ENCODE results near the gene TGFBR2.

Gene TGFBR2

GRCh38 chr3:30680789-30681648, 74.6 kb downstream of the TGFBR2 start:
- TF ChIP-seq GABPA (IDR thresholded peaks at IDR 0.05; ENCODE audit: low read depth) (no peak), POLR2AphosphoS5 (IDR thresholded peaks at IDR 0.05; ENCODE audit: low read depth) (no peak), SPI1 (IDR thresholded peaks at IDR 0.05; ENCODE audit: borderline replicate concordance, low read depth) (no peak), REST (IDR thresholded peaks at IDR 0.05; ENCODE audit: insufficient replicate concordance, low read depth) (no peak), CTCF (IDR thresholded peaks at IDR 0.05; ENCODE audit: insufficient read depth, low read length) (no peak)
- Histone ChIP-seq H3K27ac (replicated peaks) (no peak overlapping the region), H3K4me3 (replicated peaks; ENCODE audit: insufficient read depth, low read length) (no peak overlapping the region), H3K27me3 (ENCODE audit: insufficient read depth, poor library complexity, severe bottlenecking) (no peaks in the 10 kb centered on the region)
- DNase-seq (ENCODE audit: low read depth in 1 of 2, low spot score in 1 of 2): no peak

GRCh38 chr3:30681649-30682211, 75.3 kb downstream of the TGFBR2 start:
- DNase-seq (ENCODE audit: low read depth in 1 of 2, low spot score in 1 of 2): no peak
- Histone ChIP-seq H3K27ac (replicated peaks) (no peak overlapping the region), H3K4me3 (replicated peaks; ENCODE audit: insufficient read depth, low read length) (no peak overlapping the region), H3K27me3 (ENCODE audit: insufficient read depth, poor library complexity, severe bottlenecking) (no peaks in the 10 kb centered on the region)
- TF ChIP-seq CTCF (IDR thresholded peaks at IDR 0.05; ENCODE audit: insufficient read depth, low read length) (no peak), GABPA (IDR thresholded peaks at IDR 0.05; ENCODE audit: low read depth) (no peak), REST (IDR thresholded peaks at IDR 0.05; ENCODE audit: insufficient replicate concordance, low read depth) (no peak), SPI1 (IDR thresholded peaks at IDR 0.05; ENCODE audit: borderline replicate concordance, low read depth) (0 out of 2 replicates have a peak, but pooled peaks have one; percentile 6), POLR2AphosphoS5 (IDR thresholded peaks at IDR 0.05; ENCODE audit: low read depth) (no peak)

- no peak for TF ChIP-seq POLR2AphosphoS5 (IDR thresholded peaks at IDR 0.05; ENCODE audit: low read depth)
- peak; percentile 82 for TF ChIP-seq SPI1 (IDR thresholded peaks at IDR 0.05; ENCODE audit: borderline replicate concordance, low read depth)
- Histone ChIP-seq H3K4me3 (replicated peaks; ENCODE audit: insufficient read depth, low read length) (no peak overlapping the region), H3K27me3 (ENCODE audit: insufficient read depth, poor library complexity, severe bottlenecking) (no peaks in the 10 kb centered on the region), H3K27ac (replicated peaks) (no peak overlapping the region)
- peak in 1 of 2 experiments; percentile 38 for DNase-seq (ENCODE audit: low read depth in 1 of 2, low spot score in 1 of 2)
These were observed 76.2 kb downstream of the TGFBR2 start for GRCh38 chr3:30682434-30683155.

DNA sequence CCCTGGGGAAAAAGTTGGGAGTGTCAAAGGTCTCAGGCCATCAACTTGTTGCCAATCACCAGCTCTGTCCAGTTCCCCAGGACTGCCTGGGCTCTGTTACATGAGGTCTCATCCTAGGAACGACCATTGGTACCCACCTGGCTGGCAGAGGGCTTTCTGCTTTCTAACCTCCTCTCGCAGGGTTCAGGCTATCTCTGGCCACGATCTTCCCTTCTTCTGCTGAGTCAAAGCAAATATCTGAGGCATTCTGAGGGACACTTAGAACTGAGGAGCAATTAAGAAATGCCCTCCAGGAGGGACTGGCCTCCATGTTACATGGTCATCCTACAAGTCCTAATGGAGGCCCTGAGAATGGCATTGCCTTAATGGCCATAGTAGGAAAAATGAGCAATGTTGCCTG, 77.4 kb downstream of the TGFBR2 start:
- DNase-seq (ENCODE audit: low read depth in 1 of 2, low spot score in 1 of 2): no peak
- no peak overlapping the region for H3K4me3 ChIP-seq (replicated peaks; ENCODE audit: insufficient read depth, low read length)
- H3K27me3 ChIP-seq (ENCODE audit: insufficient read depth, poor library complexity, severe bottlenecking): no peaks in the 10 kb centered on the region
- TF ChIP-seq REST (IDR thresholded peaks at IDR 0.05; ENCODE audit: insufficient replicate concordance, low read depth) (no peak), CTCF (IDR thresholded peaks at IDR 0.05; ENCODE audit: insufficient read depth, low read length) (no peak), SPI1 (IDR thresholded peaks at IDR 0.05; ENCODE audit: borderline replicate concordance, low read depth) (no peak), POLR2AphosphoS5 (IDR thresholded peaks at IDR 0.05; ENCODE audit: low read depth) (no peak), GABPA (IDR thresholded peaks at IDR 0.05; ENCODE audit: low read depth) (no peak)
- H3K27ac ChIP-seq (replicated peaks): no peak overlapping the region

Data from HL-60 (cell line).